HG03432 (cell line): ENCODE results near the gene PAFAH1B1.
"Not testable (repeated sequence)": the region's sequence is repeated elsewhere in the genome, so short reads cannot be mapped to it uniquely, and the experiment has no call there.

Experiments
- ATAC-seq: cut with Tn5 transposase; IDR thresholded peaks from one replicate; pipeline ENCODE4 v1.9.1; 2021; ENCODE audit warnings: mild to moderate bottlenecking, moderate library complexity; ENCODE audit not compliant: unreplicated experiment

The PAFAH1B1 gene

DNA sequence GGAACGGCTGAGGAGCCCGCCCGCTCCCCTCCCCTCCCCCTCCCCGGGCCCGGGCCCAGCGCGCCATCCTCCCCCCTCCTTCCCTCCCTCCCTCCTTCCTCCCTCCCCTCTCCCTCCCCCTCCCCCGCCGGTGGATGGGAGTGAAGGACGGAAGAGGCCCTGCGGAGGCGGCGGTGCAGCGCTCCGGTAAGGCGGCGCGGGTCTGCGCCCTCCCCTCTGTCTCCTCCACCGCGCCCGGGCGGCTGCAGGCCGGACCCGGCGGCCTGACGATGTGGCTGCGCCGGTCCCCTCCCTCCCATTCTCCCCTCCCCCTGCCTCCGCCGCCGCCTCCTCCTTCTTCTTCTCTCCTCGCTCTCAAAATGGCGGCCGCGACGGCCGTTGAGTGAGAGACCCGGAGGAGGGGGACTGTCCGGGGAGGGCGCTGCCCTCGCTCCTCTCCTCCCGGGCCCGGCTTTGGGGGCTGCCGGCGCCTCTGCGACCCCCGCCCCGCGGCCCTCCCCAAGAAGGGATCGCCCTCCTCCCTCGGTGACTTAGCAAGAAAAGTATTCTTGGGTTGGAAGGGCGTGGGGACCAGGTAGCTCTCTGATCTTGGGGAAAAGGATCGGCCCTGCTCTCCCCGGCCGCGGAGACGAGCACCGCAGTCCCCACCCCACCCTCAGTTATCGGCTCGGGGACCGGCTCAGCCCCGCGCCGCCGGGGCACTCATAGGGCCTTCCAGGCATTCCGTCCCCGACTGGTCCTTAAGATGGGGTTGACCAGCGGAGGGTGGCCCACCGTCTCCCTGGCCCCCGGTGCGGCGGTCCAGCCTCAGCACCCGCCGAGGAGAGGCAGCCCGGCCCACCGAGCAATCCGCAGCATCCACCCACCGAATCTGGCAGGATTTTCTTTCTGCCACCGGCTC lies 617 bp downstream of the PAFAH1B1 start:
- ATAC-seq, result peak; percentile 52

DNA sequence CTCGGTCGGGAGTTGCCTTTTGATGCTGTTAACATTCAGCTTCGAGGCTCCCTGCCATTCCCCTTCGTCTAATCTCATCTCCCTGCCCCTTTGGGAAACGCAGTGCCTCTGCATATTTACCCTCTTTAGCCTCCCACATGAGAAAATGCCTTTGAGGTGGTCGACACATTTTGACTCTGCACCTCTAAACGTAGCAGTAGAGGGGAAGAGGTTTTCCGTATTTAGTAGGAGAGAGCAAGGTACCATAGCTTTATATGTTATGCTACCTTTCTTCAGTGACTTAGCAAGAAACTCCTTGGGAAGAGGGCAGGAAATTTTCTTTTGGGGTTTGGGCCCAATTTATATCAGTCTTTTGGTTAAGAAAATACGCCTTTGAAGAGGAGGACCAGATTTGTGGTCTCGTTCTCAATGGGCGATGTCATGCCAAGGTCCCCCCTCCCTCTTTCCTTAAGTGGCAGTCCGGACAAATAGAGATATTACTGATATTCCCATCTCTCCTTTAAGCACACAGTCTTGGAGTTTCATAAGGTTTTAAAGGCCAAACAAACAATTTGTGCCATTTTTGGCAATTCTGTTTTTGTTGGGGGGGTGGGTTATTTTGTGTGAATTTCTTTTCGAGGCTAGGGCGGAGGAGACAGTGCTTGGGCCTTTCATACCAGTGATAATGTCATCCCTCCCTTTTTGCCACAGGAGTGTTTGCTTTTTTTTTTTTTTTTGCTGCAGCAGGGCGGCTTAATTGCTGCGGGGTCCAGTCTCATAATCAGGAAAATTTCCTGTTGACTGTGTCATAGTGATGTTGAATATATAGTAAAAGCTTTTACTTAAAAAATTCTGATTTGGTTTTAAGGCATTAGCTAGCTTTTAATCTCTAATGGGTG lies 1.5 kb downstream of the PAFAH1B1 start:
- ATAC-seq, result no peak

DNA sequence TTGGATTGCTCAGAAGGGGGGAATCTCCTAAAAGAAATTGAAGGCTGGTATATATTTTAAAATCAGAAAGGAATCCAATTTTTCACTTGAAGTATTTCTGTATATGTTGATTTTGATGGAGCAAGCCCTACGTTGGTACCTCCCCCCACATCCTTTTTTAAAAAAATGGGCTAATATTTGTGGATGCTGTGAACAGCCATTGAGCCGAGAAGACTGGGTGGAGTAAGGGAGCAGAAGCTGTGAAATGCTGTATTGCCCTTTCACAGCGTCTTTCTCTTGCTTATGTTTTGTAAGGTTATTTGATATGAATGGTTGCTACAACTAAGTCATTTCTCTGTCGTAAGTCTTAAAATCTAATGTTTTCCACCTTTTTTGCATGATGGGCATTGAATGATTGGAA lies 2.3 kb downstream of the PAFAH1B1 start:
- no peak for ATAC-seq

DNA sequence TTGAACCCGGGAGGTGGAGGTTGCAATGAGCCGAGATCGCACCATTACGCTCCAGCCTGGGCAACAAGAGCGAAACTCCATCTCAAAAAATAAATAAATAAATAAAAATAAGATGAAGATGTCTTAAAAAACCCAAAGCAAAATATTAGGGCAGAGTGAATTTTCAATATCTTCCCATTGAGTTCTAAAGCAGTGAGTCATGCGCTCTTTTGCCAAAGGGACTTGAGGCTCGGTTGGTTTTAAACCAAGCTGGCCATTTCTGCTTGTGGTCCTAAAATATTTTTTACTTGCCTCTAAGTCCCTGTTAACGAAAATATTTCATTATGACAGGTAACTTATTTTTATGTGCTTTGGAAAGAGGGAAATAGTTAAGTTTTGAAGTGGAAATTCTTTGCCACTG lies 4.7 kb downstream of the PAFAH1B1 start:
- ATAC-seq, result no peak

DNA sequence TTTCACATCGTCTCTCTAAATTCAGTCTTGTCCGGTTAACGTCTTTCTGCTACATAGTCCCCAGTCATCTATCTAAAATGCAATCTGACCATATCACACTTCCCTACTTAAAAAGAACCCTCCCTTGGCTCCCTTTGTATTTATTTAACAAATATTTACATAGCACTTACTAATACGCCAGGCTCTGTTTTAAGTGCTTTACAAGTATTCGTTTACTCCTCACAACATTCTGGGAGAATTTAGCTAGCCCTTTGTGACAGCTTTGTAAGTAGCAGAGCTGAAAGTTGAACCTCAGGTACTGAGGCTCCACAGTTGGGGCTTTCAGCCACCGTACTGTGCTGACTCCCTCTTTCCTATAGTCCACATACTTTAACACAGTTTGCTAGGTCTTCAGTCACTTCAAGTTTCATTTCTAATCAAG lies 9.2 kb downstream of the PAFAH1B1 start:
- ATAC-seq, result no peak

DNA sequence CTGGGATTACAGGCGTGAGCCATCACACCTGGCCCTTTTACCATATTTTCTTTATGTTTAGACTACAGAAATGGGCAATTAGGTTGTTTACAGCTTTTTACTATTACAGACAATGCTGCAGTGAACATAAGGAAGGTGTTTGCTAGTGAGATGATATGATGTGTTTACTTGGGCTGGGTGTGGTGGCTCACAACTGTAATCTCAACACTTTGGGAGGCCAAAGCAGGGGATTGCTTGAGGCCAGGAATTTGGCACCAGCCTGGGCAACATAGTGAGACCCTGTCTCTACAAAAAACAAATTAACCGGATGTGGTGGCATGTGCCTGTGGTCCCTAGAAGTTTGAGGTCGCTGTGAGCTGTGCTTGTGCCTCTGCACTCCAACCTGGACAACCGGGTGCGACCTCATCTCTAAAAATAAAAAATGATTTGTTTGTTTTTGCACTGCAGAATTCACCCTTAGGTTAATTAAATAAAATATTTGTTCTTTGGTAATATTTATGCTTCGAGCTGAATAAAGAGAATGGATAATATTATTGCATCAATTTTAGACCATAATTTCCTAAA lies 15.0 kb downstream of the PAFAH1B1 start:
- ATAC-seq, result no peak

DNA sequence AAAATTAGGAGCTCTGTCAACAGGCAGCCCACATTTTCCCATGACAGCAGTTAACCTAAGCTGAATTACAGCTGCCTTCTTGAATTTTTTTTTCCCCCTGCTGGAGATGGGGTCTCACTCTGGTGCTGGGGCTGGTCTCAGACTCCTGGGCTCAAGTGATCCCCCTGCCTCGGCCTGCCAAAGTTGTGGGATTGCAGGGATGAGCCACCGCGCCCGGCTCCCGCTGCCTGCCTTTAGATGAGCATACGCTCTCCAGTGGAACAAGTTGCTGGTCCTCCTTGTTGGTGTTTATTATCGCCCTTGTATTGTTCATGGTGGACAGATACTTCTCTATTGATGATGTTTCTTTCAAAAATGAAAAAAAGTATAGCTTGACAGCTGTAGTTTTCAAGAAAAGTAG lies 15.6 kb downstream of the PAFAH1B1 start:
- no peak for ATAC-seq

DNA sequence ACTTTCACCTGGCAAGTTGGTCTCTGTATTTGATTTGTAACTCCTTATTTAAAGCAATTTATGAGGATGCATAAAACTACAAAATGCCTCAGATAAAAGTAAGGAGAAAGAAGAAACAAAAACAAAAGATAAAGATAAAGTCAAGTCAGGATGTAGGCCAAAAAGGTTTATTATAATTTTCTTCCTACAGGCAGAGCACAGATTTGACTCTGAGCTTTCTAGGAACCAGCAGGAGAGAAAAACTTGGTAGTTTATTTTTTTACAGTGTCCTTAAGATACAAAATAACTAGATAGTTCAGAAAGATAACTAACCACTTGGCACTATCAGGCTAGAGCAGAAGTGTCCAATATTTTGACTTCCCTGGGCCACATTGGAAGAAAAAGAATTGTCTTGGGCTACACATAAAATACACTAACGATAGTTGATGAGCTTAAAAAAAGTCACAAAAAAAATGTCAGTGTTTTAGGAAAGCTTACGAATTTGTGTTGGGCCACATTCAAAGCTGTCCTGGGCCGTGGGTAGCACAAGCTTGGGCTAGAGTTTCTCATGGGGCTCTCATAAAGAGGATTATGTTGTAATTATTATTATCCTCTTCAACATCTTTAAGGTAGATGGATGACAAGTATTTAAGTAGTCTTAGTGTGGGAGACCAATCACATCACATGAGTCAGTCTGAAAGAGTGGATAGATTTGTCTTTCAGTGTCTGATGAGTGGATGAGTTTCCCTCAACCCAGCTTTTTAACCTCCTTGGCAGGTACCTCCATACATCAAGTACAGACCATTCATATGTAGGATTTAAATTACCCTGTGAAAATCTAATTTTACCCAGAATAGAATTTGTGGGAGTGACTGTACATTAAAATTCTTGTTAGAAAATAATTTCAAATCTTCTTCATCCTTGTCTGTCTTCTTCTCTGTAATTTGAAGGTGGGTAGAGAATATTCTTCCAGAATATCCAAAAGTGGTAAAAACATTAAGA lies 17.0 kb downstream of the PAFAH1B1 start:
- no peak for ATAC-seq

DNA sequence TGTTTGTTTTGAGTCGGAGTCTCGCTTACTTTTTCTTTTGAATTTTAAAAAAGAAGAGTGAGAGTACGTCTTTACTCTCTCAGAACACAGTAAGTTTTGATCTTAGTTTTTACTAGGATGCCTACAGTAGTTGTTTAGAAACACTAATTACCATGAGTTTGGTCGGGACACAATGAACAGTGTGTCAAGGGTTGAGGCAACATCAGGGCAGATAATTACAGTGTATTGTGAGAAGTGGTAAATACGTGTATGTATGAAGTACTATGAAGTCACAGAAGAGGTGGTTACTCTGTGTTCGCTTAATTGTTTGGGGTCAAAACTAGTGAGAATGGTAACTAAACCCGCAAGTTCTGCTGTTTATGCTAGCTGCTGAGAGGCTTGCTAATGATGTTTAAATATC lies 18.2 kb downstream of the PAFAH1B1 start:
- ATAC-seq, result no peak

DNA sequence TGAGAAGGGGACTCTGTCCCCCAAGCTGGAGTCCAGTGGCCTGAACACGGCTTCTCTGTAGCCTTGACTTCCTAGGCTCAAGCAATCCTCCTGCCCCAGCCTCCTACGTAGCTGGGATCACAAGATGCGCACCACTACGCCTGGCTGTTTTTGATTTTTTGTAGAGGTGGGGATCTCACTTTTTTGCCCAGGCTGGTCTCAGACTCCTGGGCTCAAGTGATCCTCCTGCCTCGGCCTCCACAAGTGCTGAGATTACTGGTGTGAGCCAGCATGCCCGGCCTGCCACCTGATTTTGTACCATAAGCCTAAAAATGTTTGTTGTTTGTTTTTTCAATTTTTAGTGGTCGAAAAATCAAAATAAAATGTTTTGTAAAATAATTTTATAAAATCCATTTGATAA lies 19.2 kb downstream of the PAFAH1B1 start:
- no peak for ATAC-seq

DNA sequence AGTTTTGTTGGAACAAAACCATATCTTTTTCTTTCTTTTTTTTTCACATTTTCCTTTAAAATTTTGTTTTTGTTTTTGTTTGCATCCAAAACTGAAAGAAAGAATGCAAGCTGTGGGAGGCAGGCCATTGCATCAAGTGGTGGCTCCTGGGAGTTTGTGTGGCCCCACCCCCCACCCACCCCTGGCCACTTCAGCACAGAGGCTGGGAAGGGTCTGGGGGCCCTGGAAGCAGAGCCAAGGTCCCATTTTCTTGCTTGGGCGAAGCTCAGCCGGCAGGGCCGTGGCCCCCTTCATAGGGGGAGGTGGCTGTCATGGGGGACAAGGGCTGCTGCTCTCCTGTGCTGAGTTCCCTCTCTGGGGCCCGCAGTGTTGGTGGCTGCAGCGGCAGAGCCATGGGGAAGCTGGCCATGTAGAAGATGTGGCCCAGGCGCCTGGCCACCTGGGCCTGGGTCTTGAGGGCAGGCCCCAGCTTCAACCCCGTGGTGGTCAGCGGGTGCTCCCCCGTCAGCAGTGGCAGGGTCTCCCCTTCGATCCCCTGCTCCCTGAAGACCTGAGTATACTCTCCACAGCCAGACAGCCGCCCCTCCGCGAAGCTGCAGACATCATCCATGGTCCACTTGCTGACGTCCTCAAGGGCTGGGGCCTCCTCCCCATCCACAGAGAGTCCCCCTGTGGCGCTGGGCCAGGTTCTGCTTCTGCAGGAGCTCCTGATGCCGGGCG lies 19.8 kb downstream of the PAFAH1B1 start:
- no peak for ATAC-seq

DNA sequence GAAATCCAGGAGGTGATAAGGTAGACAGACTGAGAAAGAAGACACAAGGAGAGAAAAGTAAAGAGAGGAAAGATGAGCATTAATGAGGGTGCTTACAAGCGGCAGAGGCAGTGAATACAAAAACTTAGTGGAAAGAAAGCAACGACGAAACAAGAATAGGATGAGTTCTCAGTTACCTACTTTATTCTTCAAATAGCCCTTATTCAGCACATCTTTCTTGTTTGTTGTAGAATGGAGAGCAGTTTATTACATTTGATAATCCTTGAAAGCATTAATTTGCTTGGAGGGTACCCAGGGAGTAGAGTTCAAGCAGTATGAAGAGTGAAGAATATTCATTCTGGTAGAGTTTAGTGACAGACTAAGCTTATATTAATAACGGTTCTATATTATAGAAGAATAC lies 22.4 kb downstream of the PAFAH1B1 start:
- ATAC-seq, result no peak

DNA sequence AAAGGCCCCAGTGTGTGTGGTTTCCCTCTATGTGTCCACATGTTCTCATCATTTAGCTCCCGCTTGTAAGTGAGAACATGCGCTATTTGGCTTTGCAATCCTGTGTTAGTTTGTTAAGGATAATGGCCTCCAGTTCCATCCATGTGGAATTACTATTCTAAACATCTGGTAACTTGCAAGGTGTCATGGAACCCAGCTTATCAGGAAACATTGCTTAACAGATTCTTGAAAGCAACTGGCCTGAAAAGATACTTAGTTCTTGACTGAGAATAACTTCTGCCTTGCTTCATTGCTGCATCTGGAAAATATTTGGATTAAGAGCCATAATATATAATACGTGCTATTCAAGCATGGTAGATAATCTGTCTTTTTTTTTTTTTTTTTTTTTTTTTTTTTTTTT lies 27.8 kb downstream of the PAFAH1B1 start:
- no peak for ATAC-seq

DNA sequence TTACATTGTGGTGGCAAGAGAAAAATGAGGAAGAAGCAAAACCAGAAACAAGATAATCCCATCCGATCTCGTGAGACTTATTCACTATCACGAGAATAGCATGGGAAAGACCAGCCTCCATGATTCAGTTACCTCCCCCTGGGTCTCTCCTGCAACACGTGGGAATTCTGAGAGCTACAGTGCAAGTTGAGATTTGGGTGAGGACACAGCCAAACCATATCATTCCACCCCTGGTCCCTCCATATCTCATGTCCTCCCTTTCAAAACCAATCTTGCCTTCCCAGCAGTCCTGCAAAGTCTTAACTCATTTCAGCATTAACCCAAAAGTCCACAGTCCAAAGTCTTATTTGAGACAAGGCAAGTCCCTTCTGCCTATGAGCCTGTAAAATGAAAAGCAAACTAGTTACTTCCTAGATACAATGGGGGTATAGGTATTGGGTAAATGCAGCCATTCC lies 28.5 kb downstream of the PAFAH1B1 start:
- not testable (repeated sequence) for ATAC-seq

DNA sequence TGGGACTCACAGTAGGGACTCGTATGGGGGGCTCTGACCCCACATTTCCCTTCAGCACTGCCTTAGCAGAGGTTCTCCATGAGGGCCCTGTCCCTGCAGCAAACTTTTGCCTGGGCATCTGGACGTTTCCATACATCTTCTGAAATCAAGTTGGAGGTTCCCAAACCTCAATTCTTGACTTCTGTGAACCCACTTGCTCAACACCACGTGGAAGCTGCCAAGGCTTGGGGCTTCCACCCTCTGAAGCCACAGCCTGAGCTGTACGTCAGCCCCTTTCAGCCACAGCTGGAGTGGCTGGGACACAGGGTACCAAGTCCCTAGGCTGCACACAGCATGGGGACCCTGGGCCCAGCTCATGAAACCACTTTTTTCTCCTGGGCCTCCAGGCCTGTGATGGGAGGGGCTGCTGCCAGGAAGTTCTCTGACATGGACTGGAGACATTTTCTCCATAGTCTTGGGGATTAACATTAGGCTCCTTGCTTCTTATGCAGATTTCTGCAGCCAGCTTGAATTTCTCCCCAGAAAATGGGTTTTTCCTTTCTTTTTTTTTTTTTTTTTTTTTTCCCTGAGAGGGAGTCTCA lies 29.4 kb downstream of the PAFAH1B1 start:
- not testable (repeated sequence) for ATAC-seq

DNA sequence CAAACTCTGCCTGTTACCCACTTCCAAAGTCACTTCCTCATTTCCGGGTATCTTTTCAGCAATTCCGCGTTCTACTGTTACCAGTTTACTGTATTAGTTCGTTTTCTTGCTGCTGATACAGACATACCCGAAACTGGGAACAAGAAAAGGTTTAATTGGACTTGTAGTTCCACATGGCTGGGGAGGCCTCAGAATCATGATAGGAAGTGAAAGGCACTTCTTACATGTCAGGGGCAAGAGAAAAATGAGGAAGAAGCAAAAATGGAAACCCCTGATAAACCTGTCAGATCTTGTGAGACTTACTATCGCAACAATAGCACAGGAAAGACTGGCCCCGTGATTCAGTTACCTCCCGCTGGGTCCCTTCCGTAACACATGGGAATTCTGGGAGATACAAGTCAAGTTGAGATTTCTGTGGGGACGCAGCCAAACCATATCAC lies 30.9 kb downstream of the PAFAH1B1 start:
- no peak for ATAC-seq

DNA sequence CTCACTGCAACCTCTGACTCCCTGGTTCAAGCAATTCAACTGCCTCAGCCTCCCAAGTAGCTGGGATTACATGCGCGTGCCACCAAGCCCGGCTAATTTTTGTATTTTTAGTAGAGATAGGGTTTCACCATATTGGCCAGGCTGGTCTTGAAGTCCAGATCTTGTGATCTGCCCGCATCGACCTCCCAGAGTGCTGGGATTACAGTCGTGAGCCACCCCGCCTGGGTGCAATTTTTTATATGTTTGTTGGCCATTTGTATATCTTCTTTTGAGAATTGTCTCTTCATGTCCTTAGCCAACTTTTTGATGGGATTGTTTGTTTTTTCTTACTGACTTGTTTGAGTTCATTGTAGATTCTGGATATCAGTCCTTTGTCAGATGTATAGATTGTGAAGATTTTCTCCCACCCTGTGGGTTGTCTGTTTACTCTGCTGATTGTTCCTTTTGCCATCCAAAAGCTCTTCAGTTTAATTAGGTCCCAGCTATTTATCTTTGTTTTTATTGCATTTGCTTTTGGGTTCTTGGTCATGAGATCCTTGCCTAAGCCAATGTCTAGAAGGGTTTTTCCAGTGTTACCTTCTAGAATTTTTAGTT lies 33.3 kb downstream of the PAFAH1B1 start:
- not testable (repeated sequence) for ATAC-seq

DNA sequence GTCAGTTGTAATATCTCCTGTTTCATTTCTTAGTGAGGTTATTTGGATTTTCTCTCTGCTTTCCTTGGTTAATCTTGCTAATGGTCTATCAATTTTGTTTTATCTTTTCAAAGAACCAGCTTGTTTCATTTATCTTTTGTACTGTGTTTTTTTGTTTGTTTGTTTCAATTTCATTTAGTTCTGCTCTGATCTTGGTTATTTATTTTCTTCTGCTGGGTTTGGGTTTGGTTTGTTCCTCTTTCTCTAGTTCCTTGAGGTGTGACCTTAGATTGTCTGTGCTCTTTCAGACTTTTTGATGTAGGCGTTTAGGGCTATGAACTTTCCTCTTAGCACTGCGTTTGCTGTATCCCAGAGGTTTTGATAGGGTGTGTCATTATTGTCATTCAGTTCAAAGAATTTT lies 35.5 kb downstream of the PAFAH1B1 start:
- ATAC-seq, result not testable (repeated sequence)

DNA sequence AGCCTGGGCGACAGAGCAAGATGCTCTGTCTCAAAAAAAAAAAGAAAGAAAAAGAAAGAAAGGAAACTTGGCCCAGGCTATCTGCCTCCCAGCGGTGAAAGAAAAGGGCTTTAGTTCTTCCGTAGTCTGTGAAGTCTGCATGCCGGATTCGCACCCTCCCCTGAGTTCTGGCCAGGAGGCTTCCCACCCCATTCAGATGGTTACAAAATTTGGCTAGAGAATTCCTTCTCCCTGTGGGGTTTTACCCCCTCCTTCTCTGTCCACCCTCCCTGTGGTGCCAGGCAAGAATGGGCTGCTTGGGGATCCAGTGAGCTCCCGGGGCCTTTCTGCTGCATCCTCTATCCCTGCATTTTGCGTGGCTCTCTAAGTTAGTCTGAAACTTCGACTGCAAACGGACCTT lies 37.8 kb downstream of the PAFAH1B1 start:
- no peak for ATAC-seq
